MCF 10A (cell line): ENCODE results near the gene CDH12. TPM values are rescaled to one million over a fixed set of nuclear protein-coding genes. Genes with fewer than 3 reads are reported as not detected.

Experiments
- BruUV-seq: library from RNA; stranded (reverse); fragments of 400-500 nt; replicated peaks from 2 replicates; lab custom pipeline; 2021; lab: Mats Ljungman, UMichigan
- CTCF ChIA-PET: fragments of 300-600 bp; sonication (Branson Sonifier 250); formaldehyde crosslinking; extraction: SDS; loops from one replicate; lab custom pipeline; 2021; ENCODE audit warnings: antibody characterized with exemption, inconsistent platforms; lab: Yijun Ruan, JAX
- POLR2A ChIA-PET: fragments of 300-600, 350-650 bp; sonication (Branson Sonifier 250); formaldehyde crosslinking; extraction: SDS; loops from one replicate; lab custom pipeline; 2020; ENCODE audit warnings: antibody characterized with exemption, inconsistent platforms; lab: Yijun Ruan, JAX
- DNase-seq: peaks from one replicate; pipeline ENCODE4 v3.0.0-alpha.2; 2018; ENCODE audit not compliant: unreplicated experiment
- H3K27ac Mint-ChIP-seq: one replicate; pipeline ENCODE4 v1.8.0; 2022; ENCODE audit warnings: mild to moderate bottlenecking, low read depth, mixed read lengths; ENCODE audit not compliant: unreplicated experiment
- H3K27me3 Mint-ChIP-seq: one replicate; pipeline ENCODE4 v1.8.0; 2022; ENCODE audit warnings: mixed read lengths; ENCODE audit not compliant: insufficient read depth, unreplicated experiment
- H3K36me3 Mint-ChIP-seq: one replicate; pipeline ENCODE4 v1.8.0; 2022; ENCODE audit warnings: mild to moderate bottlenecking, moderate library complexity, mixed read lengths; ENCODE audit not compliant: insufficient read depth, unreplicated experiment
- H3K4me1 Mint-ChIP-seq: one replicate; pipeline ENCODE4 v1.8.0; 2022; ENCODE audit warnings: mixed read lengths; ENCODE audit not compliant: insufficient read depth, unreplicated experiment
- H3K4me3 Mint-ChIP-seq: one replicate; pipeline ENCODE4 v1.8.0; 2022; ENCODE audit warnings: mild to moderate bottlenecking, moderate library complexity, mixed read lengths; ENCODE audit not compliant: unreplicated experiment
- H3K9me3 Mint-ChIP-seq: one replicate; pipeline ENCODE4 v1.8.0; 2022; ENCODE audit warnings: mixed read lengths; ENCODE audit not compliant: unreplicated experiment
- CTCF ChIP-seq: fragments of 200-600 bp; IDR thresholded peaks from one replicate; pipeline ENCODE4 v1.8.0; 2022; ENCODE audit warnings: antibody characterized with exemption, mild to moderate bottlenecking; ENCODE audit not compliant: unreplicated experiment
- intact Hi-C: fragments of 100-400 bp; cut with micrococcal nuclease; formaldehyde crosslinking; loops from 2 replicates; pipeline ENCODE4 v1.14.1; 2022
- total RNA-seq: library from RNA; stranded (reverse); gene quantifications from 2 replicates; pipeline ENCODE4 v1.2.3, GENCODE V29; 2022

Gene CDH12
- total RNA-seq, 1 experiment from 2014 or later: not detected

GRCh38 chr5:22844155-22844554, 9.0 kb downstream of the CDH12 start:
- intact Hi-C loops: no loop called here
- peaks cover 12% of the 10 kb centered on the region for H3K4me1 Mint-ChIP-seq
- DNase-seq: no peak
- H3K4me3 Mint-ChIP-seq: no peak overlapping the region
- H3K27ac Mint-ChIP-seq: no peak overlapping the region
- H3K9me3 Mint-ChIP-seq: no peaks in the 10 kb centered on the region
- ChIA-PET CTCF (no interaction called here), POLR2A (no interaction called here)
- H3K36me3 Mint-ChIP-seq: no peaks in the 10 kb centered on the region
- no TSS peak for BruUV-seq
- no peak for TF ChIP-seq CTCF
- H3K27me3 Mint-ChIP-seq: no peaks in the 10 kb centered on the region

DNA sequence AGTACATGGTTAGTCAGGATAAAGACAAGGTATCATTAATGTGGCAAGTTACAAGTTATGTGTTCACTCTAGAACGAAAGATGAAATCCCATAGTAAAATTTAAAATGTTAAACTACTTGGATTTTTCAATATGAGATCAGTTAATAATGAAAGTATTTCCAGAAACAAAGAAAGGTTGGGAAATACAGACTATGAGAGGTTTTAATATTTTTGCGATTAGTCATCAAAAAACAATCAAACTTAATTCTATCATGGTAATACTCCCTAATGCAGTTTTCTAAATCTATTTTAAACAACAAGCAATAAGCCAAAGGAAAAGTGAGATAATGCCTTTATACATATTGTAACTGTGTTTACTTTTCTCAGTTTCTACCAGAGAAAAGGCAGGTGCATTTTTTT, 10.6 kb downstream of the CDH12 start:
- POLR2A ChIA-PET: interaction anchor here (0.7 kb wide), 1 partner anchor 155 kb away, joined by 3 read pairs; no protein-coding TSS in a partner anchor
- intact Hi-C loops: no loop called here
- H3K9me3 Mint-ChIP-seq: no peaks in the 10 kb centered on the region
- DNase-seq: peak; percentile 23
- H3K4me3 Mint-ChIP-seq: peak overlapping the region; percentile 28
- H3K36me3 Mint-ChIP-seq: no peaks in the 10 kb centered on the region
- CTCF ChIA-PET: interaction anchor here (0.7 kb wide), 1 partner anchor 16 kb away, joined by 5 read pairs; no protein-coding TSS in a partner anchor
- H3K27ac Mint-ChIP-seq: peak overlapping the region; percentile 21
- BruUV-seq: no TSS peak
- H3K4me1 Mint-ChIP-seq: peaks cover 12% of the 10 kb centered on the region
- H3K27me3 Mint-ChIP-seq: no peaks in the 10 kb centered on the region
- no peak for TF ChIP-seq CTCF

DNA sequence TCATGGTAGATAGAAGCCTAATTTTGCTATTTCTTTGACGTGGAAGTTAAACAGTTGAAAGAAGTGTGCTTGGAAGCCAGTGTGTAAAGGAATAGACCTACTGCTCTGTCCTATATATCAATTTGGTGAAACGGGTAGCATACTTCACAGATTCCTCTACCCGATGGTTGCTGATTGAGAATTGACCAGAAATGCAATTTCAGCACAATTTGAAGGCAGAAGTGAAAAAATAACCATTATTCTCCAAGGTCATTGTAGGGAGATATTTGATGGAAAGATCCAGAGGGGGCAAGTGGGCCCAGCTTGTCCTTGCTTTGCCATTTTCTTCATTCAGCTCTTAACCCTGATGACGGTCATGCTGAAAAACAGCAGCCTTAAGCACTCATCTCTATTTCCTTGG, 15.3 kb downstream of the CDH12 start:
- Mint-ChIP-seq H3K36me3 (no peaks in the 10 kb centered on the region), H3K27me3 (no peaks in the 10 kb centered on the region), H3K4me3 (no peak overlapping the region), H3K27ac (no peak overlapping the region), H3K4me1 (peaks cover 20% of the 10 kb centered on the region), H3K9me3 (no peaks in the 10 kb centered on the region)
- TF ChIP-seq CTCF: no peak
- intact Hi-C loops: no loop called here
- DNase-seq: no peak
- POLR2A ChIA-PET: interaction anchor here (1.0 kb wide), 1 partner anchor 26 kb away, joined by 3 read pairs; no protein-coding TSS in a partner anchor
- no TSS peak for BruUV-seq
- CTCF ChIA-PET: interaction anchor here (0.6 kb wide), 1 partner anchor 10 kb away, joined by 3 read pairs; no protein-coding TSS in a partner anchor

- TF ChIP-seq CTCF: no peak
- DNase-seq: peak; percentile 80
- Mint-ChIP-seq H3K36me3 (no peaks in the 10 kb centered on the region), H3K9me3 (no peaks in the 10 kb centered on the region), H3K4me1 (peaks cover 9% of the 10 kb centered on the region), H3K27ac (no peak overlapping the region), H3K4me3 (no peak overlapping the region), H3K27me3 (no peaks in the 10 kb centered on the region)
- intact Hi-C loops: no loop called here
- BruUV-seq: no TSS peak
- ChIA-PET POLR2A (interaction anchor here (0.7 kb wide), 2 partner anchors 106 to 303 kb away, joined by 3 read pairs; no protein-coding TSS in a partner anchor), CTCF (interaction anchor here (0.6 kb wide), 1 partner anchor 239 kb away, joined by 3 read pairs; no protein-coding TSS in a partner anchor)
Observed at GRCh38 chr5:22835686-22836085, 17.5 kb downstream of the CDH12 start.
